GM19452 (cell line): ENCODE measurements around the gene AMFR.

Experiments
- ATAC-seq: cut with Tn5 transposase; IDR thresholded peaks from one replicate; pipeline ENCODE4 v1.9.1; 2021; ENCODE audit not compliant: unreplicated experiment

AMFR gene

GRCh38 chr16:56363781-56364565 is 61.4 kb downstream of the AMFR start:
- ATAC-seq: no peak

GRCh38 chr16:56363181-56363716 is 62.1 kb downstream of the AMFR start:
- ATAC-seq: no peak

- no peak for ATAC-seq
Measured at GRCh38 chr16:56362706-56363105, 62.6 kb downstream of the AMFR start.

- ATAC-seq: no peak
Measured at GRCh38 chr16:56362057-56362655, 63.2 kb downstream of the AMFR start.

GRCh38 chr16:56360117-56361008 is 65.0 kb downstream of the AMFR start:
- ATAC-seq: no peak

GRCh38 chr16:56357765-56358322 is 67.5 kb downstream of the AMFR start:
- no peak for ATAC-seq

GRCh38 chr16:56357241-56357764 is 68.0 kb downstream of the AMFR start:
- no peak for ATAC-seq

GRCh38 chr16:56356276-56357240 is 68.8 kb downstream of the AMFR start:
- peak; percentile 89 for ATAC-seq

- ATAC-seq: no peak
Measured at GRCh38 chr16:56355786-56356275, 69.5 kb downstream of the AMFR start.

GRCh38 chr16:56355221-56355620 is 70.1 kb downstream of the AMFR start:
- ATAC-seq: no peak

- ATAC-seq: no peak
Measured at GRCh38 chr16:56354746-56355145, 70.6 kb downstream of the AMFR start.

GRCh38 chr16:56354016-56354415 is 71.3 kb downstream of the AMFR start:
- ATAC-seq: no peak

- no peak for ATAC-seq
Measured at GRCh38 chr16:56353054-56353921, 72.1 kb downstream of the AMFR start.

- ATAC-seq: no peak
Measured at GRCh38 chr16:56352351-56353053, 72.8 kb downstream of the AMFR start.

GRCh38 chr16:56351481-56351880 is 73.9 kb downstream of the AMFR start:
- no peak for ATAC-seq

GRCh38 chr16:56350491-56351405 is 74.6 kb downstream of the AMFR start:
- no peak for ATAC-seq

- no peak for ATAC-seq
Measured at GRCh38 chr16:56349711-56350161, 75.6 kb downstream of the AMFR start.
